Large intestine (tissue), 3 donors: Measurements from ENCODE around the gene HIGD2A. TPM values are rescaled to one million over a fixed set of nuclear protein-coding genes. Genes with fewer than 3 reads are reported as not detected.

Experiments used
- DNase-seq, 2 donors: peaks; one replicate each; pipeline versions ENCODE4 v3.0.0 to v3.0.0-alpha.2; 2013
- H3K27ac ChIP-seq: one replicate; pipeline ENCODE4 v1.5.1; 2013; ENCODE audit warnings: low read length
- H3K27me3 ChIP-seq: 2 replicates; pipeline ENCODE4 v1.6.1; 2013; ENCODE audit warnings: low read length; ENCODE audit not compliant: control insufficient read depth, insufficient read depth
- H3K36me3 ChIP-seq: 2 replicates; pipeline ENCODE4 v1.6.1; 2013; ENCODE audit warnings: low read length; ENCODE audit not compliant: control insufficient read depth, insufficient read depth
- H3K4me1 ChIP-seq: one replicate; pipeline ENCODE4 v1.6.1; 2013; ENCODE audit warnings: low read length; ENCODE audit not compliant: control insufficient read depth, insufficient read depth
- H3K4me3 ChIP-seq: one replicate; pipeline ENCODE4 v1.5.1; 2013; ENCODE audit warnings: low read length
- H3K9me3 ChIP-seq: one replicate; pipeline ENCODE4 v1.6.1; 2013; ENCODE audit warnings: mild to moderate bottlenecking, low read depth, low read length, moderate library complexity; ENCODE audit not compliant: control insufficient read depth
- WGBS: methylation state at CpG from one replicate; pipeline ENCODE4 v1.1.5; 2013; ENCODE audit warnings: low lambda C conversion rate; ENCODE audit not compliant: insufficient coverage; 5-methylcytosine and 5-hydroxymethylcytosine counted together
- polyA plus RNA-seq: library from polyadenylated mRNA; unstranded; fragments of 120-200 nt; gene quantifications from one replicate; pipeline ENCODE4 v1.2.1, GENCODE V29; 2013

The HIGD2A gene
- polyA plus RNA-seq, 1 donor: 133 TPM

DNA sequence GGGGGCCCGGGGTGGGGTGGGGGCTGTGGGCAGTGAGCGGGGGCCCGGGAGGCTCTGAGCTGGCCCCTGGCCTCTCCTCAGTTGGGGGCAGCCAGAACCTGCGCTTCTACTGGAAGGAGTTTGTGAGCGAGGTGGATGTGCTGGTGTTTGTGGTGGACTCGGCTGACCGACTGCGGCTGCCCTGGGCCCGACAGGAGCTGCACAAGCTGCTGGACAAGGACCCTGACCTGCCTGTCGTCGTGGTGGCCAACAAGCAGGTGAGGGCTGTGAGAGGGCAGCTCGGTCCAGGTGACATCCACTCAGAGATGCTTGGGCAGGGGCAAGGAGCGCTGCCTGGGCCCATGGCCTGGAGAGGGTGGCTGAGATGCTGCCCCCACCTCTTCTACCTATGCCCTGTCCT lies 19.8 kb upstream of the HIGD2A start:
- DNase-seq: no peak
- Histone ChIP-seq H3K36me3 (peaks cover 10% of the 10 kb centered on the region), H3K4me3 (no peak overlapping the region), H3K4me1 (peaks cover 4% of the 10 kb centered on the region), H3K27ac (no peak overlapping the region), H3K27me3 (peaks cover 28% of the 10 kb centered on the region), H3K9me3 (peaks cover 4% of the 10 kb centered on the region)
- WGBS: no CpG with 5 or more reads among the region's 13 CpGs

DNA sequence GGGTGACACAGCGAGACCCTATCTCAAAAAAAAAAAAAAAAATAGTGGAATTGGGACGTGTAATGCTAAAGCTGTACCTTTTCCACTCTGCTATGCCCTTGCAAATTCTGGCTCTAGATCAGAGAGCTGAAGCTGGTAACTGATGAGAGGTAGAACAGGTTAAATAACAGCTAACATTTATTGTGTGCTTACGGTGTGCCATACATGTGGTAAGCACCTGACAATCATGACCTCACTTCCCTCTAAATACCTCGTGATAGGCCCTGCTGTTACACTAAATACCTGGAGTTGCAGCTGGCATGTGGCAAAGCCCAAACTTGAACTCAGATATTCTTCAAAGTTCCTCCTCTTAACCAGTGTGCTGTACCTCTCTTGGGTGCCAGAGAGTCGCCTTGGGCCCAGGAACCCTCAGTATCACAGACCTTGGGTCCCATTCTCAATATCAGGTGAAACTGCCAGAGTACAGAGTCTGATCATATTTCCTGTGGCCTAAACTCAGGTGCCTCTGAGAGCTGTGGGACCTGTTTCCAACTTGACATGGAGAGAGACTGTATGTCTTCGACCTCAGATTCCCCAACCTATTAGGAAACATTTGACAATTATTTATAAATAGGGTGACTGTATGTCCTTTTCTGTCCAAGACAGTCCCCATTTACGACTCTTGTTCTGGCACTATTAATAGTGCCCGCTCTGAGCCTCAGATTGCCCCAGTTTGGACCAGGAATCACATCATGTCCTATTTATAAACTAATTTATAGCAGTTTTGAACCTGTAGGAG lies 18.4 kb upstream of the HIGD2A start:
- DNase-seq: peak in 1 of 2 donors; percentile 59
- Histone ChIP-seq H3K9me3 (peaks cover 4% of the 10 kb centered on the region), H3K36me3 (peaks cover 10% of the 10 kb centered on the region), H3K27ac (no peak overlapping the region), H3K4me1 (no peaks in the 10 kb centered on the region), H3K27me3 (peaks cover 17% of the 10 kb centered on the region), H3K4me3 (no peak overlapping the region)
- 100% methylated on average over 2 of the region's 8 CpGs for WGBS

DNA sequence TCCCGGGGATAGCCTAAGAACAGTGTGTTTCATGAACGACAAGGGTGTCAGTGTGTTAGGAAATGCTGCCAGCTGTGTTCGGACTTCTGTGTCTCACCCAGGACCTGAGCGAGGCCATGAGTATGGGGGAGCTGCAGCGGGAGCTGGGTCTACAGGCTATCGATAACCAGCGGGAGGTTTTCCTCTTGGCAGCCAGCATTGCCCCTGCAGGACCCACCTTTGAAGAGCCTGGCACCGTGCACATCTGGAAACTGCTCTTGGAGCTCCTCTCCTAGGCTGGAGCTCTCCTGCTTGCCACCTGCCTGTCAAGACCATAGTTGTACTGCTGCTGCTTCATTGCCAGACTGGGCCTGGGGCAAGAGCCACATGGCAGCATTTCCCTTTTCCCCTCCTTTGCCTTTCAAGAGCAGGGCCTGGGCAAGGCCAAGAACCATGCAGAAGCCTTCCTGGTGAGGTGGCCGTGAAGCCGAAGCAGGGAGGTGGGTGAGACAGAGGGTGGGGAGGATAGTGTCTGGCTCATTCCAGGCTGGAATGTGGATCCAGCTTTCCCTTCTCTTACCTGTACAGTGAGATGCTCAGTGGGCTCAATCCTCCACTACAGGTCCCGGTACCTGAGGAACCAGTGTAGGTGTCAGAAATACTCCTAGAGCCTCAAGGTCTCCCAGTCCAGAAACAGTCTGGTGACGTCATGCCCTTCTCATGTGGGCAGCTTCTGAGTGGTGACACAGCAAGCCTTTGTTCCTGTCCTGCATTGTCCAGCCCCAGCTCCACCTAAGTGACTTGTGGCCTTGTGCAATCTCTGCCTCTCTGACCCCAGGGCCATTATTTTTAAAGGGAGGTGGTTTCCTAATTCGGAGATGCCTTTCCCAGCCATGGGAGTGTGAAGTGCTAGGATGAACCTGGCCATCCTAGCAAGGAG lies 16.7 kb upstream of the HIGD2A start:
- Histone ChIP-seq H3K27me3 (peaks cover 5% of the 10 kb centered on the region), H3K4me3 (no peak overlapping the region), H3K4me1 (no peaks in the 10 kb centered on the region), H3K36me3 (peaks cover 10% of the 10 kb centered on the region), H3K9me3 (no peaks in the 10 kb centered on the region), H3K27ac (no peak overlapping the region)
- no CpG with 5 or more reads among the region's 13 CpGs for WGBS
- no peak for DNase-seq

DNA sequence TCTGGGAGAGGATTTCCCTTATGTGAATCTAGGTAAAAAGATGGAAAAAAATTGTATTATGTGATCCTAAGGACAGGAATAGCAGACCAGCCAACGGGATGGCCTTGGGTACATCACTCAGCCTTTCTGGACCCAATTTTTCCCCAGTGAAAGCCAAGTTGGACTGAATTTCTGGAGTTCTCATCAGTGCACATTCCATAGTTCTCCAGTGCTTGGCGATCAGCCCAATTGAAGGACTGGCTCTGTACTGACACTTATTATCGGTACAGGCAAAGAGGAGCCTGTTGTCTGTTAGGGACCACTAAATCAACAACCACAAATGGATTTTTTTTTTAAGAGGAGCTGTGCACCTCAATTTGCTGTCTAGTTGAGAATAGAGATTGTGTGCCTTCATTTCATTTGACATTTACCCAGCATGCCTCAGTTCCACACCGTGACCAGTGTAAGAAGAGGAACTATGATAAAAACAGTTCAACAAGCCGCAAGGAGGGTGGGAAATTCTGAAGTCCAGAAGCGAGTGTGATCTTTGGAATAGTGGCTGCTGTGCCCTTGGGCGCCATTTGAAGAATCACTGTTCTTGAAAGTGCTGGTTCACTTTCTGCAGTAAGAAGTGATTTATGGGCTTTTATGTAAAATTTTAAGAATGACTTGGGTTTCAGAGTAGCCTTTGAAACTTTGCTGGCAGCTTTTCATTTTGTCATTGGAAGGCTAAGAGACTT lies 15.3 kb upstream of the HIGD2A start:
- Histone ChIP-seq H3K36me3 (peaks cover 3% of the 10 kb centered on the region), H3K27ac (no peak overlapping the region), H3K4me3 (no peak overlapping the region), H3K4me1 (no peaks in the 10 kb centered on the region), H3K9me3 (no peaks in the 10 kb centered on the region), H3K27me3 (peaks cover under 1% of the 10 kb centered on the region)
- peak in 1 of 2 donors; percentile 36 for DNase-seq
- WGBS: no CpG with 5 or more reads among the region's 7 CpGs

DNA sequence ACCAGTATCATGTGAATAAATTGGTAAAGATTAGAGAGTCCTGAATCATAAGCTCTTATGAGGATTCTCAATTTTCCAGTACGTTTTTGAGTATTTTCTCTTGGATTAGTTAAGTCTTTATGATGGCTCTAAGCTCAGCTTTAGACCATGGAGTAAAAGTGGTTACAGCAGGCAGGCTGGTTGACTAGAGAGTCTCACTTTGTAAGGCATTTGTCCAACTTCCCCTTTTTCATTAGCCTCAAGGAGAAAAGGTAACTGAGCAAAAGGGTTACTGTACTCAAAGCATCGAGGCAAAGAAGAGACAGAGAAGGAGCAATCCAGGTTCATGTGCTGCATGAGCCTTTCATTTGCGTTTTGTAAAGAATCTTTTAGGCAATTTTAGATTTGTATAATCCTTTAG lies 8.7 kb upstream of the HIGD2A start:
- Histone ChIP-seq H3K9me3 (no peaks in the 10 kb centered on the region), H3K4me1 (no peaks in the 10 kb centered on the region), H3K4me3 (no peak overlapping the region), H3K36me3 (peaks cover 38% of the 10 kb centered on the region), H3K27ac (no peak overlapping the region), H3K27me3 (no peaks in the 10 kb centered on the region)
- no peak for DNase-seq
- WGBS: 100% methylated on average over 2 of the region's 3 CpGs

DNA sequence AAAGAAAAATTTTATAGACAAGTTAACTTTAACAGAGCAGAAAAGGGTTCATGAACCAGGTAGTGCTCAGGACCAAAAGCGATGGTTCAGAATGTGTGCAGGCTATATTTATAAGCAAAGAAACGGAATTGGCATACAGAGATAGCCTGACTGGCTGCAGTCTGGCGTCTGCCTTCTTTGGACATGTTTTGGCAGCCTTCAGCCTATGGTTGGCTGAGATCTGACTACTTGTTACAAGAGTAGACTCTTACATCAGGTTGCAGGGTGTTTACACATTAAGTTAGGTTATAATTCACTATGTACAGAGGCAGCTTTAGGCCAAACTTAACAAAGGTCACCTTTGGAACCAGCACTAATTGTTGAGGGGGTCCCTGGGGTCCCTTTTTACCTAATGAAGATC lies 7.1 kb upstream of the HIGD2A start:
- Histone ChIP-seq H3K9me3 (no peaks in the 10 kb centered on the region), H3K4me3 (no peak overlapping the region), H3K4me1 (no peaks in the 10 kb centered on the region), H3K36me3 (peaks cover 48% of the 10 kb centered on the region), H3K27me3 (no peaks in the 10 kb centered on the region), H3K27ac (no peak overlapping the region)
- no CpG with 5 or more reads among the region's 3 CpGs for WGBS
- no peak for DNase-seq

DNA sequence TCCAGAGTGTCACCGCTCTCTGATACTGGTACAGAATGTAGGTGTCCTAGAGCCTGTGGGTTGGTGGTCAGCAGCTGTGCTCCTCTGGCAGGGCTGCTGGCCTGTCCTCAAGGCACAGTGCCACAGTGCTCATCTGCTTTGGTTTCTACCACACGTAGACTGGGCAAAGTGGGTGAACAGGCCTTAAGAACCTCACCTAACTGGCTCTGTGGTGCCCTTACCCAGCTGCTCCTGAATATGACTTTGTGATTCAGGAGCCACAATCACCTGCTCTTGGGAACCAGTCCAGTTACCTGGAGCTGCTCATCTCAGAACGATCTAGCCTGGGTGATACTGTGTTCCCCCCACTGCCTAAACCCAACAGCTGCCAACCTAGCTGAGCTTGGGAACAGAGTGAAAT lies 6.6 kb upstream of the HIGD2A start:
- DNase-seq: no peak
- Histone ChIP-seq H3K9me3 (no peaks in the 10 kb centered on the region), H3K27me3 (no peaks in the 10 kb centered on the region), H3K4me3 (no peak overlapping the region), H3K4me1 (no peaks in the 10 kb centered on the region), H3K27ac (no peak overlapping the region), H3K36me3 (peaks cover 53% of the 10 kb centered on the region)
- no CpG with 5 or more reads among the region's 3 CpGs for WGBS

DNA sequence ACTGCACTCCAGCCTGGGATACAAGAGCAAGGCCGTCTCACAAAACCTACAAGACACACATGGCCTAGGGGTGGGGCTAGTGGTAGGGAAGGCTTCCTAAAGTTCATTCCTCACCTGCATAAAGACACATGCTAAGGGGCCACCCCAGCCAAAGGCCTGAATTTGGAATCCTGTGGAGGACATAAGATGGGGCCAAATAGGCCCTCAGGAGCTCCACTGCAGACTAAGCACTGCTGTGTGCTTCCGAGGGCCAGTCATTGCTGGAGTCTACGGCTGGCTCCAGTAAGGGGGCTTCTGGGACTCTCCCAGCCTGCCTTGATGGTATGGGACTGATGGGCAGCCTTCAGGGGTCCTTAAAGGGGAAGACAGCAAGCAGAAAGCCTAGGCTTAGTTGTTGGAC lies 5.8 kb upstream of the HIGD2A start:
- no peak overlapping the region for H3K27ac ChIP-seq
- no peaks in the 10 kb centered on the region for H3K4me1 ChIP-seq
- DNase-seq: no peak
- H3K27me3 ChIP-seq: no peaks in the 10 kb centered on the region
- H3K4me3 ChIP-seq: no peak overlapping the region
- no CpG with 5 or more reads among the region's 3 CpGs for WGBS
- H3K36me3 ChIP-seq: peaks cover 53% of the 10 kb centered on the region
- H3K9me3 ChIP-seq: no peaks in the 10 kb centered on the region

DNA sequence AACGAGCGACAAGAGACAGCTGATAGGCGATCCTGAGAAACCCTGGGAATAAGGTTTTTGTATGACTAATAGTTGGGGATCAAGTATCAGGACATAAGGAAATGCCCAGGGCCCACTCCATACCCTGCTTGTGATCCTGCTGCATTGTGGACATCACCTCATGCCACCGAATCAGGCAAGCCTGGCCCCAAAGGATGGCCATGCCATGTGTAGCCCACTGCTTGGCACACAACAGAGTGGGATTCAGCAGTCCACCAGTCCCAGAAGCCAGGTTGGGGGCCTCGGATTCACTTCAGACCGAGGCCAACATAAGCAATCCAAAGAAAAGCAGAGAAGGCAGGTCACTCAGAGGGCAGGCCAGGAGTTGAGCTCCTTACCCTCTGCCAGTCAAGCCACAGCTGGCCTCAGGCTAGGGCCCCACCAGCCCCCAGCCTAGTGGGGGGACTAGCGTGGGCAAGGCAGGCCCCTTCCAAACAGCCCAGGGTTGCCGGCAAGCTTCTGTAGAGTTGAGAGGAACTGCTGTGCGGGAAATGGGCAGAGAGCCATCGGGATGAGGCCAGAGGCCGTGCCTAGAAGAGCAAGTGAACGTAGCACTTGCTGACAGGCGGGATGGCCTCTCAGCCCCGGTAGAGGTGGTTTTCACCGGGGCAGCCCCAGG lies 5.2 kb upstream of the HIGD2A start:
- Histone ChIP-seq H3K27ac (no peak overlapping the region), H3K27me3 (no peaks in the 10 kb centered on the region), H3K9me3 (no peaks in the 10 kb centered on the region), H3K36me3 (peaks cover 53% of the 10 kb centered on the region), H3K4me1 (no peaks in the 10 kb centered on the region), H3K4me3 (no peak overlapping the region)
- no peak for DNase-seq
- WGBS: 80% methylated on average over 1 of the region's 15 CpGs

DNA sequence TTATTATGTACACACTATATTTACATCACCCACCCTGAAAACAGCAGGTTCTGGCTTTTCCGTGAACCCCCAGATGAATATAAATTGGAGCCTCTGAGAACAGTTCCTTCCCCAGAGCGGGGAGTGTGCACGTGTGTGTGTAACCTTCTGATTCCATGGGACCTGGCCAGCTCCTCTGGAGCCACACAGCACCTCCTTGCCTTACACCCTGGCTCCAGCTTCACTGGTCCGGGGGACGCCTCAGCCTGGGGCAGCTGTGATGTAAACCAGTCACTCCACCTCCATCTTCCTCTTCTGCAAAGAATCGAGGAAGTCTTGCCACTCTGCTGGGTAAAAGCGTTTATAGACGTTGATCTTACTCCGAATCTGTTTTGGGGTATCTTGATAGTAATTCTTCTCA lies 4.6 kb upstream of the HIGD2A start:
- H3K4me1 ChIP-seq: no peaks in the 10 kb centered on the region
- no peak for DNase-seq
- WGBS: no CpG with 5 or more reads among the region's 9 CpGs

More for the DNA sequence above, 4.6 kb upstream of the HIGD2A start:
- Histone ChIP-seq H3K36me3 (peaks cover 53% of the 10 kb centered on the region), H3K27ac (no peak overlapping the region), H3K27me3 (no peaks in the 10 kb centered on the region), H3K4me3 (no peak overlapping the region), H3K9me3 (no peaks in the 10 kb centered on the region)
